CD14-positive monocyte (primary cell): ENCODE measurements around the gene ARFGAP1. TPM values are rescaled to one million over a fixed set of nuclear protein-coding genes. Genes with fewer than 3 reads are reported as not detected.

Source experiments
- DNase-seq, 3 donors: peaks; one replicate each; pipeline ENCODE4 v3.0.0-alpha.2; 2011 to 2022
- H2AFZ ChIP-seq: 2 replicates; pipeline ENCODE4 v1.6.0; 2012; ENCODE audit warnings: mild to moderate bottlenecking, low read depth, low read length, inconsistent platforms; ENCODE audit not compliant: insufficient read depth, poor library complexity, severe bottlenecking
- H3K27ac ChIP-seq, 2 donors: 1 replicate in 1 of 2; 2 replicates in 1 of 2; pipeline ENCODE4 v1.5.1; 2012 to 2013; ENCODE audit warnings: low read length in 2 of 2, control low read depth in 1 of 2, inconsistent platforms in 1 of 2, low read depth in 1 of 2, mild to moderate bottlenecking in 1 of 2
- H3K27me3 ChIP-seq, 2 donors: one replicate each; pipeline versions ENCODE4 v1.6.0 to v1.6.1; 2011 to 2013; ENCODE audit warnings: low read length in 2 of 2; ENCODE audit not compliant: control insufficient read depth in 2 of 2, insufficient read depth in 2 of 2
- H3K36me3 ChIP-seq, 2 donors: replicated peaks in 1 of 2; 1 replicate in 1 of 2; 2 replicates in 1 of 2; pipeline versions ENCODE4 v1.5.1 to v1.6.1; 2012 to 2013; ENCODE audit warnings: low read length in 2 of 2, control low read depth in 1 of 2, inconsistent platforms in 1 of 2, mild to moderate bottlenecking in 1 of 2; ENCODE audit not compliant: insufficient read depth in 2 of 2, control insufficient read depth in 1 of 2
- H3K4me1 ChIP-seq, 2 donors: 1 replicate in 1 of 2; 2 replicates in 1 of 2; pipeline versions ENCODE4 v1.5.1 to v1.6.1; 2012 to 2013; ENCODE audit warnings: low read length in 2 of 2, control low read depth in 1 of 2, inconsistent platforms in 1 of 2, mild to moderate bottlenecking in 1 of 2, moderate library complexity in 1 of 2; ENCODE audit not compliant: insufficient read depth in 2 of 2, control insufficient read depth in 1 of 2
- H3K4me2 ChIP-seq: replicated peaks from 2 replicates; pipeline ENCODE3; 2012; ENCODE audit warnings: low read length, moderate library complexity, mild to moderate bottlenecking; ENCODE audit not compliant: poor library complexity, severe bottlenecking; ENCODE audit errors: extremely low read depth
- H3K4me3 ChIP-seq, 3 experiments: fragments of 200-600 bp in 1 of 3; sonication (generic) in 1 of 3; replicated peaks in 1 of 3; 1 replicate in 2 of 3; 2 replicates in 1 of 3; pipeline ENCODE4 v1.5.1; 2011 to 2013; ENCODE audit warnings: low read length in 3 of 3, mild to moderate bottlenecking in 3 of 3, control low read depth in 2 of 3, low read depth in 2 of 3, inconsistent platforms in 1 of 3, moderate library complexity in 1 of 3
- H3K79me2 ChIP-seq: 2 replicates; pipeline ENCODE4 v1.6.0; 2012; ENCODE audit warnings: mild to moderate bottlenecking, control low read depth, inconsistent platforms, low read length, moderate library complexity; ENCODE audit not compliant: insufficient read depth
- H3K9ac ChIP-seq: 2 replicates; pipeline ENCODE4 v1.6.0; 2017; ENCODE audit warnings: low read length, mild to moderate bottlenecking; ENCODE audit not compliant: insufficient read depth, poor library complexity, severe bottlenecking
- H3K9me3 ChIP-seq, 2 donors: replicated peaks in 1 of 2; 1 replicate in 1 of 2; 2 replicates in 1 of 2; pipeline versions ENCODE4 v1.5.1 to v1.6.1; 2012 to 2013; ENCODE audit warnings: low read length in 2 of 2, control low read depth in 1 of 2; ENCODE audit not compliant: control insufficient read depth in 1 of 2, insufficient read depth in 1 of 2
- H4K20me1 ChIP-seq: 2 replicates; pipeline ENCODE4 v1.6.0; 2012; ENCODE audit warnings: mild to moderate bottlenecking, low read length, control low read depth, moderate library complexity; ENCODE audit not compliant: insufficient read depth
- H3K27ac Mint-ChIP-seq, 7 donors: one replicate each; pipeline ENCODE4 v1.8.0; 2020; ENCODE audit warnings: mild to moderate bottlenecking in 7 of 7, mixed read lengths in 7 of 7, moderate library complexity in 6 of 7, inconsistent platforms in 2 of 7
- H3K27me3 Mint-ChIP-seq, 3 donors: one replicate each; pipeline ENCODE4 v1.8.0; 2021 to 2022; ENCODE audit warnings: low read depth in 3 of 3, mild to moderate bottlenecking in 3 of 3, mixed read lengths in 3 of 3, moderate library complexity in 3 of 3, inconsistent platforms in 1 of 3
- H3K36me3 Mint-ChIP-seq, 2 donors: one replicate each; pipeline ENCODE4 v1.8.0; 2020; ENCODE audit warnings: mixed read lengths in 2 of 2, inconsistent platforms in 1 of 2, mild to moderate bottlenecking in 1 of 2
- H3K4me1 Mint-ChIP-seq: one replicate; pipeline ENCODE4 v1.8.0; 2020; ENCODE audit warnings: mild to moderate bottlenecking, mixed read lengths
- H3K4me3 Mint-ChIP-seq, 2 donors: one replicate each; pipeline ENCODE4 v1.8.0; 2020; ENCODE audit warnings: mild to moderate bottlenecking in 2 of 2, mixed read lengths in 2 of 2, moderate library complexity in 1 of 2
- H3K9me3 Mint-ChIP-seq, 7 donors: one replicate each; pipeline ENCODE4 v1.8.0; 2020 to 2022; ENCODE audit warnings: mixed read lengths in 7 of 7, mild to moderate bottlenecking in 6 of 7, moderate library complexity in 6 of 7, inconsistent platforms in 2 of 7
- WGBS: methylation state at CpG from one replicate; pipeline ENCODE4 v1.1.5; 2013; ENCODE audit warnings: missing lambda C conversion rate; ENCODE audit not compliant: insufficient coverage; 5-methylcytosine and 5-hydroxymethylcytosine counted together
- intact Hi-C, 2 donors: fragments of 100-400 bp; cut with micrococcal nuclease; formaldehyde crosslinking; loops; one replicate each; pipeline versions ENCODE4 v1.15.0 to v1.15.1; 2023
- polyA plus RNA-seq, 3 donors: library from polyadenylated mRNA; depleted of rRNA in 1 of 3; unstranded in 2 of 3; stranded (reverse) in 1 of 3; fragments of 300-500 nt in 2 of 3; fragments of >200 nt in 1 of 3; fragmentation: Illumina TruSeq in 2 of 3; gene quantifications; 1 replicate in 2 of 3; 2 replicates in 1 of 3; pipeline ENCODE4 v1.2.3, GENCODE V29; 2012 to 2021
- TF ChIP-seq, protein P1 (sequence below): fragments of 200-600 bp; IDR thresholded peaks from one replicate; pipeline ENCODE4 v1.8.0; 2022; ENCODE audit warnings: antibody characterized with exemption, mild to moderate bottlenecking

ARFGAP1 gene
- polyA plus RNA-seq, 3 donors = 11.2 to 99.8 (median 14.1) TPM

DNA sequence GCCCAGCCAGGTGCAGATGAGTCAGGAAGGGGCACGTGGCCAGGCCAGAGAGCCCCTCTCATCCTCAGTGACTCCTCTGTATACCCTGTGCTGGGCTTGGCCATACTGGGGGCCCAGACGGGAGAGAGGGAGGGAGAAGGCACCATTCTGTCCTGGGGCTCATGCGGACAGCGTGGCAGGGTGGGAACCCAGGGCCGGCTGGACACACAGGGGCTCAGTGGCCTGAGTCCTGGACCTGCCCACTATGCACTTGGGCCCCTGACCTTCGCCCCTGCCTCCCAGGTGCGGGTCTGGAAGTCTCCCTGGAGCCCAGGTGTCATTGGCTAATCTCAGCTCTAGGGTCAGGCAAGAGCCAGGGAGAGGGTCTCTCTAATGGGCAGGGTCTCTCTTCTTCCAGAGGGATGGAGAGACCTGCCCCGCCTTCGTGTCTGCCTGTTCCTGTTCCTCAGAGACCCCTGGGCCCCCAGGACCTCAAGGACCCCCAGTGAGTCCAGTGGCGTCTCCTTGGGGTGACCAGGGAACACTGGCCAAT is 48.1 kb downstream of the ARFGAP1 start:
- H3K36me3 ChIP-seq = no peaks in the 10 kb centered on the region
- no peak for DNase-seq
- no peak overlapping the region for H3K27ac Mint-ChIP-seq
- TF ChIP-seq, protein P1, sequence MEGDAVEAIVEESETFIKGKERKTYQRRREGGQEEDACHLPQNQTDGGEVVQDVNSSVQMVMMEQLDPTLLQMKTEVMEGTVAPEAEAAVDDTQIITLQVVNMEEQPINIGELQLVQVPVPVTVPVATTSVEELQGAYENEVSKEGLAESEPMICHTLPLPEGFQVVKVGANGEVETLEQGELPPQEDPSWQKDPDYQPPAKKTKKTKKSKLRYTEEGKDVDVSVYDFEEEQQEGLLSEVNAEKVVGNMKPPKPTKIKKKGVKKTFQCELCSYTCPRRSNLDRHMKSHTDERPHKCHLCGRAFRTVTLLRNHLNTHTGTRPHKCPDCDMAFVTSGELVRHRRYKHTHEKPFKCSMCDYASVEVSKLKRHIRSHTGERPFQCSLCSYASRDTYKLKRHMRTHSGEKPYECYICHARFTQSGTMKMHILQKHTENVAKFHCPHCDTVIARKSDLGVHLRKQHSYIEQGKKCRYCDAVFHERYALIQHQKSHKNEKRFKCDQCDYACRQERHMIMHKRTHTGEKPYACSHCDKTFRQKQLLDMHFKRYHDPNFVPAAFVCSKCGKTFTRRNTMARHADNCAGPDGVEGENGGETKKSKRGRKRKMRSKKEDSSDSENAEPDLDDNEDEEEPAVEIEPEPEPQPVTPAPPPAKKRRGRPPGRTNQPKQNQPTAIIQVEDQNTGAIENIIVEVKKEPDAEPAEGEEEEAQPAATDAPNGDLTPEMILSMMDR = no peak
- no peak overlapping the region for H2AFZ ChIP-seq
- no peaks in the 10 kb centered on the region for H3K4me1 Mint-ChIP-seq
- no peaks in the 10 kb centered on the region for H4K20me1 ChIP-seq
- no peak overlapping the region for H3K9ac ChIP-seq
- H3K79me2 ChIP-seq = no peaks in the 10 kb centered on the region
- H3K27me3 ChIP-seq = peaks cover 0 to 3% of the 10 kb centered on the region in 2 donors
- no peak overlapping the region for H3K4me2 ChIP-seq
- no peak overlapping the region for H3K4me3 Mint-ChIP-seq
- WGBS = 85% methylated on average over 9 of the region's 10 CpGs
- H3K4me3 ChIP-seq = no peak overlapping the region
- no peaks in the 10 kb centered on the region for H3K36me3 Mint-ChIP-seq
- intact Hi-C loops = no loop called here
- H3K9me3 Mint-ChIP-seq = no peaks in the 10 kb centered on the region
- H3K27me3 Mint-ChIP-seq = peaks cover 3 to 12% (median 11%) of the 10 kb centered on the region in 3 donors
- no peaks in the 10 kb centered on the region for H3K9me3 ChIP-seq
- no peaks in the 10 kb centered on the region for H3K4me1 ChIP-seq
- H3K27ac ChIP-seq = no peak overlapping the region

DNA sequence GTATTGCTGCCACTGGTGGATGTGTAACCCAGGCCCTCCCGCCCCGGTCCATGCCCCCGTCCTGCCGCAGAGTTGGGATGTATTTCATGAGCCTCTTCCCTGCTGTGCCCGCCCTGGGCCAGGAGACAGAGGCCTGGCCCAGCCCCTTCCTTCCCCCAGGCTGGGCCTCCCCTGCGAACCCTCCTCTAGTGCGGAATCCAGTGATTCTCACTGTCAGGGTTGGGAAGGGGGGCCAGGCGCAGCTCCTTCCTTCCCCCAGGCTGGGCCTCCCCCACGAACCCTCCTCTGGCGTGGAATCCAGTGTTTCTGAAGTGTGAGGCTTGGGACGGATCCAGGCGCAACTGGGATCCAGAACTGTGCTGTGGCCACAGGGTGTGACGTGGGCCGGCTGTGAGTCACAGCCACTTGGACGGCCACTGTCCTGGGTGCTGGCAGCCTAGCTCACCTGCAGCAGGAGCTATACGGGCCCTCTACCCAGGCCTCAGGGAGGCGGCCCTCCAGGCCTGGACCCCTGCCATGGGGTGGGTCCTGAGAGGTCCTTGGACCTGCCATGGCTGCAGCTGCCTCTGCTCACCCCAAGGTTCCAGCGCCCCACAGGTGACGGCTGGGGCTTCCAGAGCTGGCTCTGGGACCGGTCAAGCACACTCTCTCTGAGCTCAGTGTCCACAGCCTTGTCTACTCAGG is 48.7 kb downstream of the ARFGAP1 start:
- H3K27me3 Mint-ChIP-seq = peaks cover 3 to 12% (median 11%) of the 10 kb centered on the region in 3 donors
- H4K20me1 ChIP-seq = no peaks in the 10 kb centered on the region
- H3K4me1 Mint-ChIP-seq = no peaks in the 10 kb centered on the region
- H3K27ac ChIP-seq = no peak overlapping the region
- H3K36me3 Mint-ChIP-seq = no peaks in the 10 kb centered on the region
- H3K79me2 ChIP-seq = no peaks in the 10 kb centered on the region
- peaks cover 0 to 4% (median 1%) of the 10 kb centered on the region in 7 donors for H3K9me3 Mint-ChIP-seq
- peaks cover 1 to 2% of the 10 kb centered on the region in 2 donors for H3K4me1 ChIP-seq
- intact Hi-C loops = no loop called here
- DNase-seq = no peak
- H2AFZ ChIP-seq = no peak overlapping the region
- no peak overlapping the region for H3K4me3 ChIP-seq
- H3K27me3 ChIP-seq = peaks cover 0 to 3% of the 10 kb centered on the region in 2 donors
- no peak overlapping the region for H3K4me2 ChIP-seq
- peaks cover under 1 to 3% of the 10 kb centered on the region in 2 donors for H3K9me3 ChIP-seq
- 87% methylated on average over 19 of the region's 20 CpGs for WGBS
- TF ChIP-seq, protein P1 = no peak
- H3K27ac Mint-ChIP-seq = no peak overlapping the region
- H3K36me3 ChIP-seq = no peaks in the 10 kb centered on the region
- no peak overlapping the region for H3K4me3 Mint-ChIP-seq
- H3K9ac ChIP-seq = no peak overlapping the region
